Measurements from ENCODE around the gene PROX1.
"Not testable (repeated sequence)": the region's sequence is repeated elsewhere in the genome, so short reads cannot be mapped to it uniquely, and the experiment has no call there.

The PROX1 gene

DNA sequence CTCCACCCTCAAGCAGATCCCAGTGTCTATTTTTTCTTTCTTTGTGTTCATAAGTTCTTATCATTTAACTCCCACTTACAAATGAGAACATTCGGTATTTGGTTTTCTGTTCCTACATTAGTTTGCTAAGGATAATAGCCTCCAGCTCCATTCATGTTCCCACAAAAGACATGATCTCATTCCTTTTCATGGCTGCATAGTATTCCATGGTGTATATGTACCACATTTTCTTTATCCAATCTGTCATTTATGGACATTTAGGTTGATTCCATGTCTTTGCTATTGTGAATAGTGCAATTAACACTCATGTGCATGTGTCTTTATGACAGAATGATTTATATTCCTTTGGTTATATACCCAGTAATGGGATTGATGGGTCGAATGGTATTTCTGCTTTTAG lies 101.2 kb downstream of the PROX1 start:
- not testable (repeated sequence) for H3K27me3 ChIP-seq (ENCODE audit: control insufficient read depth, insufficient read depth, low read length); H3K4me1 ChIP-seq (ENCODE audit: control insufficient read depth, insufficient read depth, low read length); H3K9ac ChIP-seq (ENCODE audit: low read depth, low read length); H3K4me3 ChIP-seq (ENCODE audit: low read depth, low read length); H3K9me3 ChIP-seq (ENCODE audit: control insufficient read depth, insufficient read depth, low read length); H3K36me3 ChIP-seq (ENCODE audit: control insufficient read depth, insufficient read depth, low read length)

Data from iPS-15b (cell line).